Trophoblast cell (in vitro differentiated cells and primary cell): Measurements from ENCODE around the gene TNS2.

ENCODE experiments used
- DNase-seq, 2 donors: peaks; one replicate each; pipeline ENCODE4 v3.0.0-alpha.2; 2016
- H2AFZ ChIP-seq: 2 replicates; pipeline ENCODE4 v1.6.1; 2013; ENCODE audit warnings: low read length, moderate library complexity, mild to moderate bottlenecking; ENCODE audit not compliant: insufficient read depth, poor library complexity
- H2AK5ac ChIP-seq: 2 replicates; pipeline ENCODE4 v1.6.1; 2013; ENCODE audit warnings: mild to moderate bottlenecking, low read length
- H2BK120ac ChIP-seq: 2 replicates; pipeline ENCODE4 v1.6.1; 2013; ENCODE audit warnings: low read length, mild to moderate bottlenecking, moderate library complexity; ENCODE audit not compliant: insufficient read depth, poor library complexity
- H2BK12ac ChIP-seq: 2 replicates; pipeline ENCODE4 v1.6.1; 2013; ENCODE audit warnings: mild to moderate bottlenecking, low read length, moderate library complexity
- H2BK5ac ChIP-seq: 2 replicates; pipeline ENCODE4 v1.6.1; 2013; ENCODE audit warnings: low read length, low read depth, moderate library complexity, mild to moderate bottlenecking; ENCODE audit not compliant: poor library complexity
- H3K14ac ChIP-seq: 2 replicates; pipeline ENCODE4 v1.6.1; 2013; ENCODE audit warnings: mild to moderate bottlenecking, low read length
- H3K18ac ChIP-seq: 2 replicates; pipeline ENCODE4 v1.6.1; 2013; ENCODE audit warnings: mild to moderate bottlenecking, low read length
- H3K23ac ChIP-seq: 2 replicates; pipeline ENCODE4 v1.6.1; 2013; ENCODE audit warnings: low read length
- H3K27ac ChIP-seq: 2 replicates; pipeline ENCODE4 v1.5.1; 2013; ENCODE audit warnings: low read depth, mild to moderate bottlenecking, inconsistent platforms, low read length, moderate library complexity
- H3K27me3 ChIP-seq: 2 replicates; pipeline ENCODE4 v1.6.1; 2013; ENCODE audit warnings: inconsistent platforms, mild to moderate bottlenecking, low read length, moderate library complexity; ENCODE audit not compliant: insufficient read depth
- H3K36me3 ChIP-seq, 2 experiments: 1 replicate in 1 of 2; 2 replicates in 1 of 2; pipeline ENCODE4 v1.6.1; 2013; ENCODE audit warnings: low read length in 2 of 2, mild to moderate bottlenecking in 2 of 2, moderate library complexity in 1 of 2; ENCODE audit not compliant: insufficient read depth in 2 of 2, control insufficient read depth in 1 of 2
- H3K4ac ChIP-seq: 2 replicates; pipeline ENCODE4 v1.6.1; 2013; ENCODE audit warnings: low read depth, mild to moderate bottlenecking, low read length, moderate library complexity
- H3K4me1 ChIP-seq, 2 experiments: 1 replicate in 1 of 2; 2 replicates in 1 of 2; pipeline ENCODE4 v1.6.1; 2013; ENCODE audit warnings: low read length in 2 of 2, mild to moderate bottlenecking in 2 of 2, moderate library complexity in 1 of 2; ENCODE audit not compliant: insufficient read depth in 2 of 2, control insufficient read depth in 1 of 2
- H3K4me2 ChIP-seq: 2 replicates; pipeline ENCODE4 v1.6.1; 2013; ENCODE audit warnings: inconsistent platforms, mild to moderate bottlenecking, low read length, moderate library complexity
- H3K4me3 ChIP-seq: 2 replicates; pipeline ENCODE4 v1.5.1; 2013; ENCODE audit warnings: mild to moderate bottlenecking, low read depth, low read length, inconsistent platforms
- H3K79me1 ChIP-seq: one replicate; pipeline ENCODE4 v1.6.1; 2013; ENCODE audit warnings: low read length
- H3K79me2 ChIP-seq: 2 replicates; pipeline ENCODE4 v1.6.1; 2013; ENCODE audit warnings: low read length, mild to moderate bottlenecking; ENCODE audit not compliant: control insufficient read depth, insufficient read depth, poor library complexity
- H3K9ac ChIP-seq: 2 replicates; pipeline ENCODE4 v1.6.1; 2013; ENCODE audit warnings: mild to moderate bottlenecking, low read length
- H3K9me3 ChIP-seq: 2 replicates; pipeline ENCODE4 v1.6.1; 2013; ENCODE audit warnings: low read depth, mild to moderate bottlenecking, control low read depth, inconsistent platforms, low read length; ENCODE audit not compliant: insufficient read depth
- H4K12ac ChIP-seq: 2 replicates; pipeline ENCODE4 v1.6.1; 2013; ENCODE audit warnings: low read depth, mild to moderate bottlenecking, low read length, moderate library complexity
- H4K8ac ChIP-seq: 2 replicates; pipeline ENCODE4 v1.6.1; 2013; ENCODE audit warnings: low read depth, mild to moderate bottlenecking, low read length, moderate library complexity
- H4K91ac ChIP-seq: one replicate; pipeline ENCODE4 v1.6.1; 2013; ENCODE audit warnings: low read depth, mild to moderate bottlenecking, low read length, moderate library complexity
- WGBS: extraction: QIAGEN DNeasy Blood & Tissue Kit; methylation state at CpG from one replicate; pipeline ENCODE4 v1.1.7; 2013; ENCODE audit warnings: missing lambda C conversion rate; ENCODE audit not compliant: insufficient read length, insufficient coverage; ENCODE audit errors: extremely low coverage; 5-methylcytosine and 5-hydroxymethylcytosine counted together

Gene TNS2

GRCh38 chr12:53079226-53080117, 29.6 kb downstream of the TNS2 start, which contains the start of gene SPRYD3:
Gene SPRYD3 (minus strand): TSS chr12:53079390. CDS start chr12:53079333, 57 bp downstream.
- Histone ChIP-seq H3K27ac (peak within 1 kb of the TSS; percentile 50), H2AFZ (peak within 1 kb of the TSS; percentile 84), H3K27me3 (no peaks in the 10 kb centered on the region), H3K14ac (peak within 1 kb of the TSS; percentile 97), H3K18ac (peak within 1 kb of the TSS; percentile 90), H3K79me1 (peaks cover 9% of the 10 kb centered on the region), H2BK5ac (peak within 1 kb of the TSS; percentile 36), H3K9me3 (peaks cover 3% of the 10 kb centered on the region), H2BK12ac (peak within 1 kb of the TSS; percentile 1), H4K91ac (peak within 1 kb of the TSS; percentile 69), H3K4me1 (peaks cover 6 to 9% of the 10 kb centered on the region in 2 experiments), H4K8ac (peak within 1 kb of the TSS; percentile 96), H4K12ac (peak within 1 kb of the TSS; percentile 88), H3K4me3 (peak within 1 kb of the TSS; percentile 77), H2BK120ac (peak within 1 kb of the TSS; percentile 70), H2AK5ac (peak within 1 kb of the TSS; percentile 92), H3K79me2 (peaks cover 8% of the 10 kb centered on the region), H3K23ac (no peak within 1 kb of the TSS), H3K4ac (peak within 1 kb of the TSS; percentile 87), H3K9ac (peak within 1 kb of the TSS; percentile 75), H3K36me3 (peaks cover 7 to 9% of the 10 kb centered on the region in 2 experiments), H3K4me2 (peak within 1 kb of the TSS; percentile 80)
- no CpG with 5 or more reads among the region's 67 CpGs for WGBS
- peak; percentile 96 to 98 for DNase-seq

DNA sequence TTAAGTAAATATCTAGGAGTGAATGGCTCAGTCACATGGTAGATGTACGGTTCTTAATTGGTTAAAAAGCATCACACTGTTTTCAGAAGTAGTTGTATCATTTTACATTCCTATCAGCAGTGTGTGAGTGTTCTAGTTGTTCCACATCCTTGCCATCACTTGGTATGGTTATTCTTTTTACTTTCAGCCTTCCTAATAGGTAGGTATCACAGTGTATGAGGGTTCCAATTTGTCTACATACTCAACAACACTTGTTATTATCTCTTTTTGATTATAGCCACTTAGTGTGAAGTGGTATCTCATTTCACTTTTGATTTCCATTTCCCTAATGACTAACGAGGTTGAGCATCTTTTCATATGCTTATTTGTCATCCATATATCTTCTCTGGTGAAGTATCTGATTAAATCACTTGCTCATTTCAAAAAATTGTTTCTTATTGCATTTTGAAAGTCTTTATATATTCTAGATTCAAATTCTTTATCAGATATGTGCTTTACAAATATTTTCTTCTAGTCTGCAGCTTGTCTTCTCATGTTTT, 32.8 kb downstream of the TNS2 start:
- Histone ChIP-seq H3K14ac (no peak overlapping the region), H2BK5ac (no peak overlapping the region), H4K91ac (no peak overlapping the region), H4K12ac (no peak overlapping the region), H3K4me1 (peaks cover 6 to 9% of the 10 kb centered on the region in 2 experiments), H2AFZ (no peak overlapping the region), H3K18ac (no peak overlapping the region), H2BK120ac (no peak overlapping the region), H3K23ac (no peak overlapping the region), H3K27me3 (no peaks in the 10 kb centered on the region), H3K4me3 (no peak overlapping the region), H3K4me2 (no peak overlapping the region), H3K27ac (no peak overlapping the region), H3K36me3 (no peaks in the 10 kb centered on the region), H3K4ac (no peak overlapping the region), H3K79me2 (peaks cover 8% of the 10 kb centered on the region), H3K79me1 (peaks cover 9% of the 10 kb centered on the region), H2AK5ac (no peak overlapping the region), H2BK12ac (no peak overlapping the region), H3K9ac (no peak overlapping the region), H4K8ac (no peak overlapping the region), H3K9me3 (peaks cover 2% of the 10 kb centered on the region)
- WGBS = no CpG with 5 or more reads among the region's 2 CpGs
- no peak for DNase-seq

GRCh38 chr12:53086361-53086760, 36.5 kb downstream of the TNS2 start:
- no peak overlapping the region for H2AK5ac ChIP-seq
- no peak overlapping the region for H2BK5ac ChIP-seq
- no peak overlapping the region for H4K12ac ChIP-seq
- DNase-seq = no peak
- H3K27me3 ChIP-seq = no peaks in the 10 kb centered on the region
- H3K36me3 ChIP-seq = no peaks in the 10 kb centered on the region
- no peak overlapping the region for H3K18ac ChIP-seq
- no peak overlapping the region for H2BK120ac ChIP-seq
- no peak overlapping the region for H2AFZ ChIP-seq
- H3K79me1 ChIP-seq = no peaks in the 10 kb centered on the region
- no peak overlapping the region for H4K91ac ChIP-seq
- no peak overlapping the region for H3K4me3 ChIP-seq
- H3K23ac ChIP-seq = no peak overlapping the region
- no peaks in the 10 kb centered on the region for H3K9me3 ChIP-seq
- H3K9ac ChIP-seq = no peak overlapping the region
- H3K4me1 ChIP-seq = no peaks in the 10 kb centered on the region
- H3K4ac ChIP-seq = no peak overlapping the region
- WGBS = no CpG with 5 or more reads among the region's 3 CpGs
- H3K4me2 ChIP-seq = no peak overlapping the region
- no peaks in the 10 kb centered on the region for H3K79me2 ChIP-seq
- no peak overlapping the region for H4K8ac ChIP-seq
- H2BK12ac ChIP-seq = no peak overlapping the region
- no peak overlapping the region for H3K14ac ChIP-seq
- no peak overlapping the region for H3K27ac ChIP-seq

DNA sequence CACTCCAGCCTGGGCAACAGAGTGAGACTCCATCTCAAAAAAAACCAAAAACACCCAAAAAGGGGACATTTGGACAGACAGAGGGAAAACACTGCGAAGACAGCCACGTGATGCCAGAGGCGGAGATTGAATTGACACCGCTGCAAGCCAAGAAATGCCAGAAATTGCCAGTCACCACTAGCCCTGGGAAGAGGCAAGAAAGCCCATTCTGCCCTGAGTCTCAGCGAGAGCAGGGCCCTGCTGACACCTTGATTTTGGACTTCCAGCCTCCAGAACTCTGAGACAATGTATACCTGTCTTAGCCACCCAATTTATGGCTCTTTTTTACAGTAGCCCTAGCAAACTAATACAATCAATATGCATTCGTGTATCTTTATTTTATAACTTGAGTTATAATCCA, 40.2 kb downstream of the TNS2 start:
- no peak overlapping the region for H3K4ac ChIP-seq
- no CpG with 5 or more reads among the region's 6 CpGs for WGBS
- no peaks in the 10 kb centered on the region for H3K27me3 ChIP-seq
- no peaks in the 10 kb centered on the region for H3K79me1 ChIP-seq
- DNase-seq = no peak
- no peaks in the 10 kb centered on the region for H3K9me3 ChIP-seq
- H3K9ac ChIP-seq = no peak overlapping the region
- H2AK5ac ChIP-seq = no peak overlapping the region
- H3K27ac ChIP-seq = no peak overlapping the region
- H3K4me3 ChIP-seq = no peak overlapping the region
- peak overlapping the region; percentile 3 for H4K12ac ChIP-seq
- no peak overlapping the region for H2AFZ ChIP-seq
- no peaks in the 10 kb centered on the region for H3K36me3 ChIP-seq
- no peak overlapping the region for H4K91ac ChIP-seq
- no peak overlapping the region for H3K4me2 ChIP-seq
- H4K8ac ChIP-seq = no peak overlapping the region
- H3K14ac ChIP-seq = no peak overlapping the region
- H3K18ac ChIP-seq = no peak overlapping the region
- no peaks in the 10 kb centered on the region for H3K79me2 ChIP-seq
- H2BK5ac ChIP-seq = no peak overlapping the region
- no peak overlapping the region for H2BK12ac ChIP-seq
- no peaks in the 10 kb centered on the region for H3K4me1 ChIP-seq
- H2BK120ac ChIP-seq = no peak overlapping the region
- H3K23ac ChIP-seq = no peak overlapping the region
